PFSK-1 (cell line): Measurements from ENCODE around the gene NOVA1.

Source experiments
- FOXP2 ChIP-seq: optimal IDR thresholded peaks from 2 replicates; pipeline ENCODE3; 2011; ENCODE audit warnings: borderline replicate concordance, control low read depth, inconsistent platforms; ENCODE audit not compliant: insufficient read depth; ENCODE audit errors: extremely low read length, extremely low read depth
- POLR2AphosphoS5 ChIP-seq: IDR thresholded peaks from 2 replicates; pipeline ENCODE4 v1.6.1; 2012; ENCODE audit warnings: low read depth, mild to moderate bottlenecking, control low read depth, low read length, moderate library complexity
- SIN3A ChIP-seq: IDR thresholded peaks from 2 replicates; pipeline ENCODE4 v1.6.1; 2012; ENCODE audit warnings: mild to moderate bottlenecking, low read length, moderate library complexity, borderline replicate concordance; ENCODE audit not compliant: insufficient read depth
- TAF1 ChIP-seq: IDR thresholded peaks from 2 replicates; pipeline ENCODE4 v1.6.1; 2012; ENCODE audit warnings: low read length, control low read depth, borderline replicate concordance; ENCODE audit not compliant: insufficient read depth
- TF ChIP-seq, protein P1 (sequence below), 2 experiments: IDR thresholded peaks; 2 replicates each; pipeline versions ENCODE4 v1.6.1 to v1.8.0; 2011 to 2012; ENCODE audit warnings: low read depth in 2 of 2, low read length in 2 of 2, control low read depth in 1 of 2, inconsistent platforms in 1 of 2, mild to moderate bottlenecking in 1 of 2, moderate library complexity in 1 of 2; ENCODE audit not compliant: insufficient read depth in 1 of 2

Gene NOVA1

DNA sequence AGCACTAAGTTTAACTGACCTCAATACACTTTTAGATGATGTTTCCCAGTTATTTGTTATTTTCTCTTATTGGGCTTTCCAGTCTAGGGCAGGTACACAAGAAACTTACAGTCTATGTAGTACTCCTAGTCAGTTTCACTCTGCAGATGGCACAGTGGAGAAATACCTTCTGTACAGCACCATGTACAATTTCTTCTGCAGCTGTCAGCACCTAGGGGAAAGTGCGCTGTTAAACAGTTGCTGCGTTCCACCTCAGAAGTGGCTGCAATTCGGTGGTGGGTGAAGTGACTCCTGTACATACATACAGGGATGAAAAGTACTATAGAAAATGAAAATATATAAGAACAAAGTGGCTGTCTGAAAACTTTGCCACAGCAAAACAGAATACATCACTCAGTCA, 48.3 kb downstream of the NOVA1 start:
- TF ChIP-seq, protein P1, sequence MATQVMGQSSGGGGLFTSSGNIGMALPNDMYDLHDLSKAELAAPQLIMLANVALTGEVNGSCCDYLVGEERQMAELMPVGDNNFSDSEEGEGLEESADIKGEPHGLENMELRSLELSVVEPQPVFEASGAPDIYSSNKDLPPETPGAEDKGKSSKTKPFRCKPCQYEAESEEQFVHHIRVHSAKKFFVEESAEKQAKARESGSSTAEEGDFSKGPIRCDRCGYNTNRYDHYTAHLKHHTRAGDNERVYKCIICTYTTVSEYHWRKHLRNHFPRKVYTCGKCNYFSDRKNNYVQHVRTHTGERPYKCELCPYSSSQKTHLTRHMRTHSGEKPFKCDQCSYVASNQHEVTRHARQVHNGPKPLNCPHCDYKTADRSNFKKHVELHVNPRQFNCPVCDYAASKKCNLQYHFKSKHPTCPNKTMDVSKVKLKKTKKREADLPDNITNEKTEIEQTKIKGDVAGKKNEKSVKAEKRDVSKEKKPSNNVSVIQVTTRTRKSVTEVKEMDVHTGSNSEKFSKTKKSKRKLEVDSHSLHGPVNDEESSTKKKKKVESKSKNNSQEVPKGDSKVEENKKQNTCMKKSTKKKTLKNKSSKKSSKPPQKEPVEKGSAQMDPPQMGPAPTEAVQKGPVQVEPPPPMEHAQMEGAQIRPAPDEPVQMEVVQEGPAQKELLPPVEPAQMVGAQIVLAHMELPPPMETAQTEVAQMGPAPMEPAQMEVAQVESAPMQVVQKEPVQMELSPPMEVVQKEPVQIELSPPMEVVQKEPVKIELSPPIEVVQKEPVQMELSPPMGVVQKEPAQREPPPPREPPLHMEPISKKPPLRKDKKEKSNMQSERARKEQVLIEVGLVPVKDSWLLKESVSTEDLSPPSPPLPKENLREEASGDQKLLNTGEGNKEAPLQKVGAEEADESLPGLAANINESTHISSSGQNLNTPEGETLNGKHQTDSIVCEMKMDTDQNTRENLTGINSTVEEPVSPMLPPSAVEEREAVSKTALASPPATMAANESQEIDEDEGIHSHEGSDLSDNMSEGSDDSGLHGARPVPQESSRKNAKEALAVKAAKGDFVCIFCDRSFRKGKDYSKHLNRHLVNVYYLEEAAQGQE (IDR thresholded peaks at IDR 0.05; ENCODE audit: insufficient read depth in 1 of 2, low read depth in 2 of 2, low read length in 2 of 2) = no peak
- TF ChIP-seq SIN3A (no peak), TAF1 (no peak), POLR2AphosphoS5 (no peak), FOXP2 (no peak)

DNA sequence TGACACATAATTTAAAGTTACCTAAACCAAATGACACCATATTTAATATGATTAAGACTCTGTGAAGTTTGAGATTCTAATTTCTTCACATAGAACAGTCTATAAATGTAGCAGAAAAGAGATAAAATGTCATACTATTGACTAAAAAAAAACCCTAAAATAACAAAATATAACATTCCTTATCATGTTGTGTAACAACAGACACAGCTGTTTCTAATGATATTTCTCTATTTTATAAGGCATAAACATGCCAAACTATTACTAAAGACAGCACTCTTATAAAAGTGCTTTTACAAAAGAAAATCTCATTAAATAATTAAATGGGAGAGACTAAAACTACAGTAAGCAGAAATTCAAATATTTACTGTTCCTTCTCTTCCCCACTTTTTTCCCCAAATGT, 49.4 kb downstream of the NOVA1 start:
- TF ChIP-seq SIN3A (no peak), FOXP2 (no peak), POLR2AphosphoS5 (no peak), TAF1 (no peak)
- TF ChIP-seq, protein P1 (IDR thresholded peaks at IDR 0.05; ENCODE audit: insufficient read depth in 1 of 2, low read depth in 2 of 2, low read length in 2 of 2) = no peak

DNA sequence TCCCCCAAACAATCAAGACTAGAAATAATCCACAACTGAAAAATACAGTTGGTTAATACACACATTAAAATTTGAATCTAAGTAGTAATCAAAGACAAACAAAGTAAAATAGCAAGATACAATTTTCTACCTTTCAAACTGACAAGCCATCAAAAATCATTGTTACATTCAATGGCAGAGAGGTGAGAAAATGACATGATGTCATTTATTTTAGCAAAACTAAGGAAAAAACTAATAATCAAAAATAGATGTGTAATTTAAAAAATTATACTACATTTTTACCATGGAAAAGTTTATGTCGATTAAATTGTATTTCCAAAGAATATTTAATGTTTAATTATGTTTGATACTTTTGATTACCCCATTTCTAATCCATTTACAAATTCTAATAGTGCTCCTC, 59.7 kb downstream of the NOVA1 start:
- TF ChIP-seq TAF1 (no peak), POLR2AphosphoS5 (no peak), FOXP2 (no peak), SIN3A (no peak)
- TF ChIP-seq, protein P1 (IDR thresholded peaks at IDR 0.05; ENCODE audit: insufficient read depth in 1 of 2, low read depth in 2 of 2, low read length in 2 of 2) = no peak

DNA sequence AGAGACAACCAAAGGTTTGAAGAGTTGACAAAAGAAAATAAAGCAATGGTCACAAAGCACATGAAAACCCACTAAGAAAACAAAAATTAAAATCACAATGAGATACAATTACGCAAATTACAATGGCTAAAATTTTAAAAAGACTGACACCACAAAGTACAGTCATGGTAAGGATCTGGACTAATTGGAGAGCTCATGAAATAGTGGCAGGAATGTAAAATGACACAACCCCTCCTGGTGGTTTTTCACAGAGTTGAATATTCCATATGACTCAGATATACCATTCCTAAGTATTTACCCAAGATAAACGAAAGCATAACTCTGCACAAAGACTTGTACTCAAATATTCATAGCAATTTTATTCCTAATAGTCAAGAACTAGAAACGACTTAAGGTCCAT, 65.9 kb downstream of the NOVA1 start:
- TF ChIP-seq, protein P1 (IDR thresholded peaks at IDR 0.05; ENCODE audit: insufficient read depth in 1 of 2, low read depth in 2 of 2, low read length in 2 of 2) = no peak
- no peak for TF ChIP-seq FOXP2
- TF ChIP-seq SIN3A = no peak
- TF ChIP-seq POLR2AphosphoS5 = no peak
- no peak for TF ChIP-seq TAF1
